Breast epithelium (tissue), 4 donors: ENCODE measurements around the gene ADARB1. TPM values are rescaled to one million over a fixed set of nuclear protein-coding genes. Genes with fewer than 3 reads are reported as not detected.

Experiments
- DNase-seq, 2 donors: peaks; one replicate each; pipeline ENCODE4 v3.0.0-alpha.2; 2019; ENCODE audit warnings: low spot score in 2 of 2
- H3K27ac ChIP-seq, 2 donors: fragments of 200-600 bp; sonication (generic) in 1 of 2; one replicate each; pipeline ENCODE4 v1.5.1; 2016 to 2019; ENCODE audit warnings: mild to moderate bottlenecking in 1 of 2
- H3K27me3 ChIP-seq, 2 donors: fragments of 200-600 bp; sonication (generic) in 1 of 2; one replicate each; pipeline versions ENCODE4 v1.5.1 to v1.6.0; 2017 to 2019; ENCODE audit warnings: control low read depth in 1 of 2, mild to moderate bottlenecking in 1 of 2
- H3K36me3 ChIP-seq: fragments of 200-600 bp; one replicate; pipeline ENCODE4 v1.5.1; 2019
- H3K4me1 ChIP-seq, 2 donors: fragments of 200-600 bp; sonication (generic); one replicate each; pipeline ENCODE4 v1.5.1; 2016 to 2019; ENCODE audit warnings: control low read depth in 1 of 2
- H3K4me3 ChIP-seq, 3 donors: fragments of 200-600 bp; sonication (generic); 1 replicate in 2 of 3; 2 replicates in 1 of 3; pipeline ENCODE4 v1.5.1; 2016 to 2019; ENCODE audit warnings: mild to moderate bottlenecking in 3 of 3, moderate library complexity in 2 of 3
- H3K9me3 ChIP-seq, 2 donors: fragments of 200-600 bp; sonication (generic) in 1 of 2; one replicate each; pipeline ENCODE4 v1.5.1; 2016 to 2019; ENCODE audit warnings: control low read depth in 1 of 2
- CTCF ChIP-seq, 3 donors: fragments of 450-650 bp; IDR thresholded peaks; one replicate each; pipeline ENCODE4 v1.5.1; 2016 to 2017; ENCODE audit warnings: antibody characterized with exemption in 3 of 3, mild to moderate bottlenecking in 3 of 3, moderate library complexity in 3 of 3
- POLR2A ChIP-seq: fragments of 450-650 bp; IDR thresholded peaks from one replicate; pipeline ENCODE4 v1.6.1; 2016; ENCODE audit warnings: antibody characterized with exemption, mild to moderate bottlenecking, moderate library complexity
- POLR2AphosphoS5 ChIP-seq, 3 donors: sonication (generic); formaldehyde crosslinking; IDR thresholded peaks; one replicate each; pipeline ENCODE4 v1.6.1; 2017; ENCODE audit warnings: antibody characterized with exemption in 3 of 3
- intact Hi-C: fragments of 100-400 bp; cut with DNase I; formaldehyde crosslinking; loops from one replicate; pipeline ENCODE4 v1.15.1; 2023; ENCODE audit warnings: low total_unique reads
- total RNA-seq, 3 donors: library from RNA; depleted of rRNA; stranded (reverse); fragments of >200 nt; gene quantifications; one replicate each; pipeline ENCODE4 v1.1.0, GENCODE V29; 2016

Gene ADARB1
- total RNA-seq, 3 donors from 2014 or later = 19.9 to 21.3 (median 20.0) TPM

GRCh38 chr21:45162809-45163208 is 88.4 kb downstream of the ADARB1 start:
- no peak overlapping the region for H3K27ac ChIP-seq

GRCh38 chr21:45163413-45164123 is 89.2 kb downstream of the ADARB1 start:
- Histone ChIP-seq H3K4me1 (peaks cover 0 to 10% of the 10 kb centered on the region in 2 donors), H3K9me3 (no peaks in the 10 kb centered on the region), H3K27me3 (no peaks in the 10 kb centered on the region), H3K27ac (peak overlapping the region in 1 of 2 donors; percentile 25), H3K36me3 (no peaks in the 10 kb centered on the region), H3K4me3 (no peak overlapping the region)
- no peak for DNase-seq
- TF ChIP-seq POLR2AphosphoS5 (IDR thresholded peaks at IDR 0.05) (no peak), POLR2A (no peak), CTCF (IDR thresholded peaks at IDR 0.05) (no peak)
- intact Hi-C loops = no loop called here

More at GRCh38 chr21:45162809-45163208, 88.4 kb downstream of the ADARB1 start:
- H3K27me3 ChIP-seq = no peaks in the 10 kb centered on the region
- no peak overlapping the region for H3K4me3 ChIP-seq
- H3K36me3 ChIP-seq = no peaks in the 10 kb centered on the region
- DNase-seq = peak in 1 of 2 donors; percentile 5
- intact Hi-C loops = no loop called here
- H3K4me1 ChIP-seq = peaks cover 0 to 10% of the 10 kb centered on the region in 2 donors
- no peaks in the 10 kb centered on the region for H3K9me3 ChIP-seq
- TF ChIP-seq CTCF (IDR thresholded peaks at IDR 0.05) (no peak), POLR2A (no peak), POLR2AphosphoS5 (IDR thresholded peaks at IDR 0.05) (no peak)

GRCh38 chr21:45164124-45164511 is 89.7 kb downstream of the ADARB1 start:
- H3K36me3 ChIP-seq = no peaks in the 10 kb centered on the region
- peak in 1 of 2 donors; percentile 77 for DNase-seq
- TF ChIP-seq POLR2AphosphoS5 (IDR thresholded peaks at IDR 0.05) (no peak), CTCF (IDR thresholded peaks at IDR 0.05) (no peak), POLR2A (no peak)
- H3K27ac ChIP-seq = peak overlapping the region in 1 of 2 donors; percentile 66
- no peaks in the 10 kb centered on the region for H3K9me3 ChIP-seq
- no peak overlapping the region for H3K4me3 ChIP-seq
- intact Hi-C loops = no loop called here
- peaks cover 0 to 10% of the 10 kb centered on the region in 2 donors for H3K4me1 ChIP-seq
- no peaks in the 10 kb centered on the region for H3K27me3 ChIP-seq

GRCh38 chr21:45164838-45165237 is 90.5 kb downstream of the ADARB1 start:
- Histone ChIP-seq H3K4me3 (no peak overlapping the region), H3K9me3 (no peaks in the 10 kb centered on the region), H3K36me3 (no peaks in the 10 kb centered on the region), H3K27ac (peak overlapping the region in 1 of 2 donors; percentile 66), H3K27me3 (no peaks in the 10 kb centered on the region), H3K4me1 (peaks cover 0 to 10% of the 10 kb centered on the region in 2 donors)
- DNase-seq = no peak
- TF ChIP-seq POLR2A (no peak), CTCF (IDR thresholded peaks at IDR 0.05) (no peak), POLR2AphosphoS5 (IDR thresholded peaks at IDR 0.05) (no peak)
- intact Hi-C loops = no loop called here

- H3K9me3 ChIP-seq = no peaks in the 10 kb centered on the region
- no peak for DNase-seq
- TF ChIP-seq POLR2A (no peak), CTCF (IDR thresholded peaks at IDR 0.05) (no peak), POLR2AphosphoS5 (IDR thresholded peaks at IDR 0.05) (no peak)
- peaks cover 0 to 10% of the 10 kb centered on the region in 2 donors for H3K4me1 ChIP-seq
- H3K36me3 ChIP-seq = no peaks in the 10 kb centered on the region
- intact Hi-C loops = no loop called here
- no peaks in the 10 kb centered on the region for H3K27me3 ChIP-seq
- no peak overlapping the region for H3K4me3 ChIP-seq
- H3K27ac ChIP-seq = no peak overlapping the region
Observed at GRCh38 chr21:45166931-45167330, 92.6 kb downstream of the ADARB1 start.
